ENCODE results near the gene BCAS1. TPM values are rescaled to one million over a fixed set of nuclear protein-coding genes. Genes with fewer than 3 reads are reported as not detected.
A peak's percentile ranks its signal among the peaks of the same experiment; 100 is the strongest.

BCAS1 gene
- total RNA-seq, 2 experiments from 2014 or later = 0.16 to 0.19 TPM

DNA sequence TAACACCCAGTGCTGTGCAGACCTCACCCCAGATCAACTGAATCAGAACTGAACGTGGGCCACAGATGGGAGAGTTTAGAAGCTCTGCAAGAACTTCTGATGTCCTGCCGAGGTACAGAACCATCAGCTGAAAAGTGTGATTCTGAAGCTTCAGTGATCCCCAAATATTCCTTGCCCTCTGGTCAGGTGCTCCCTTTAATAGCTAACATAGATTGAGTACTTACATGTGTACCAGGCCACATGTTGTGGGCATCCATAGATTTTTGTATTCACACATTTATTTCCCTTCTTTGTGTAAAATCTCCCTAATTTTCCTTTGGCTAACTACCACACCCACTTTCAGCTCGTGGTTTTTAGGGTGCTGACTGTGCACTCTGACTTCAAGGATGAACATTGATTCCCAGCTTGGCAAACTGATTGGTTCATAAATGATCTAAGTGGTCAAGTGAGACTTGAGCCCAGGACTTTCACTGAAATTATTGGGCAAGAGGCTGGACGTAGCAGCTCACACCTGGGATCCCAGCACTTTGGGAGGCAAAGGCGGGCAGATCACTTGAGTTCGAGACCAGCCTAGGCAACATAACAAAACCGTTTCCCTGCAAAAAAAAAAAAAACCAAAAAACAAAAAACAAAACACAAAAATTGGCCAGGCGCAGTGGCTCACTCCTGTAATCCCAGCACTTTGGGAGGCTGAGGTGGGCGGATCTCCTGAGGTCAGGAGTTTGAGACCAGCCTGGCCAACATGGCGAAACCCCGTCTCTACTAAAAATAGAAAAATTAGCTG is 162.2 kb downstream of the BCAS1 start:
- TF ChIP-seq, protein P1, sequence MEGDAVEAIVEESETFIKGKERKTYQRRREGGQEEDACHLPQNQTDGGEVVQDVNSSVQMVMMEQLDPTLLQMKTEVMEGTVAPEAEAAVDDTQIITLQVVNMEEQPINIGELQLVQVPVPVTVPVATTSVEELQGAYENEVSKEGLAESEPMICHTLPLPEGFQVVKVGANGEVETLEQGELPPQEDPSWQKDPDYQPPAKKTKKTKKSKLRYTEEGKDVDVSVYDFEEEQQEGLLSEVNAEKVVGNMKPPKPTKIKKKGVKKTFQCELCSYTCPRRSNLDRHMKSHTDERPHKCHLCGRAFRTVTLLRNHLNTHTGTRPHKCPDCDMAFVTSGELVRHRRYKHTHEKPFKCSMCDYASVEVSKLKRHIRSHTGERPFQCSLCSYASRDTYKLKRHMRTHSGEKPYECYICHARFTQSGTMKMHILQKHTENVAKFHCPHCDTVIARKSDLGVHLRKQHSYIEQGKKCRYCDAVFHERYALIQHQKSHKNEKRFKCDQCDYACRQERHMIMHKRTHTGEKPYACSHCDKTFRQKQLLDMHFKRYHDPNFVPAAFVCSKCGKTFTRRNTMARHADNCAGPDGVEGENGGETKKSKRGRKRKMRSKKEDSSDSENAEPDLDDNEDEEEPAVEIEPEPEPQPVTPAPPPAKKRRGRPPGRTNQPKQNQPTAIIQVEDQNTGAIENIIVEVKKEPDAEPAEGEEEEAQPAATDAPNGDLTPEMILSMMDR (conservative IDR thresholded peaks at IDR 0.05; ENCODE audit: low read length) = no peak
- TF ChIP-seq EZH2phosphoT487 (IDR thresholded peaks at IDR 0.05; ENCODE audit: borderline replicate concordance, low read depth, low read length) = no peak
- H4K20me1 ChIP-seq (ENCODE audit: insufficient read depth, low read length) = no peaks in the 10 kb centered on the region
- DNase-seq (ENCODE audit: low spot score) = peak; percentile 31
- peaks cover 19% of the 10 kb centered on the region for H3K9me3 ChIP-seq (ENCODE audit: low read length)
- no peaks in the 10 kb centered on the region for H3K79me2 ChIP-seq (ENCODE audit: insufficient read depth, low read depth, low read length)
- H3K9me2 ChIP-seq (ENCODE audit: insufficient read depth, low read length) = no peaks in the 10 kb centered on the region
- CTCF ChIA-PET (ENCODE audit: unreplicated experiment) = interaction anchor here (0.6 to 2.5 kb wide), 7 partner anchors 8 to 83 kb away, joined by 3 to 12 read pairs (median 4); no protein-coding TSS in a partner anchor
- H3K4me1 ChIP-seq (ENCODE audit: insufficient read depth, low read length, poor library complexity, severe bottlenecking) = peaks cover 58% of the 10 kb centered on the region
- peak overlapping the region; percentile 98 for H2AFZ ChIP-seq (ENCODE audit: low read length)
- POLR2A ChIA-PET = interaction anchor here (0.6 to 4.4 kb wide), 22 partner anchors 9 to 800 kb away, joined by 3 to 51 read pairs (median 5); no protein-coding TSS in a partner anchor
- H3K27ac ChIP-seq (ENCODE audit: low read depth, low read length, poor library complexity, severe bottlenecking) = peak overlapping the region; percentile 71
- H3K4me3 ChIP-seq (ENCODE audit: low read depth, low read length, poor library complexity, severe bottlenecking) = no peak overlapping the region
- intact Hi-C loops (cut with micrococcal nuclease; ENCODE audit: unreplicated experiment) = no loop called here
- H3K36me3 ChIP-seq (ENCODE audit: insufficient read depth, low read length) = peaks cover 6% of the 10 kb centered on the region; the same call in 1 of the 2 replicates
- H3K4me2 ChIP-seq (ENCODE audit: low read length) = peak overlapping the region; percentile 43
- no TSS peak for BruUV-seq (replicated peaks)

DNA sequence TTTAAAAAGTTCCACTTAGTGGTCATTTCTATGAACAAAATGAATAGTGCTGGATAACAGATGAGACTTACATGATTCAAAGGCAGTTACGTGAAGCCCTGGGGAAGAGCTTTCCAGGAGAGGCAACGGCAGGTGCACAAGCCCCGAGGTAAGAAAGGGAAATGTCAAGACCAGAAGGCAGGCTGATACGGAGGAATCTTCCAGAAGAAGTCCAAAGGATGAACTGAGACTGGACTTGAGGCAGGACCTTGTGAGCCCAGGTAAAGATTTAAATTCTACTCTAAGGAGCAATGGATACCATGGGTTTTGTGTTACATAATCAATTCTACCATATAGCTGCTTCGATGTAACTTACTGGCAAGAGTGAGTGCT is 164.6 kb downstream of the BCAS1 start:
- Histone ChIP-seq H3K36me3 (ENCODE audit: insufficient read depth, low read length) (peaks cover 6% of the 10 kb centered on the region; the same call in 1 of the 2 replicates), H2AFZ (ENCODE audit: low read length) (peak overlapping the region; percentile 98; the same call in 1 of the 2 replicates), H3K9me3 (ENCODE audit: low read length) (peaks cover 9% of the 10 kb centered on the region), H3K4me1 (ENCODE audit: insufficient read depth, low read length, poor library complexity, severe bottlenecking) (peaks cover 67% of the 10 kb centered on the region), H3K79me2 (ENCODE audit: insufficient read depth, low read depth, low read length) (no peaks in the 10 kb centered on the region), H3K27ac (ENCODE audit: low read depth, low read length, poor library complexity, severe bottlenecking) (no peak overlapping the region), H4K20me1 (ENCODE audit: insufficient read depth, low read length) (no peaks in the 10 kb centered on the region), H3K4me3 (ENCODE audit: low read depth, low read length, poor library complexity, severe bottlenecking) (no peak overlapping the region), H3K4me2 (ENCODE audit: low read length) (peak overlapping the region; percentile 70; the same call in 1 of the 2 replicates), H3K9me2 (ENCODE audit: insufficient read depth, low read length) (no peaks in the 10 kb centered on the region)
- CTCF ChIA-PET (ENCODE audit: unreplicated experiment) = interaction anchor here (1.7 kb wide), 1 partner anchor 11 kb away, joined by 7 read pairs; no protein-coding TSS in a partner anchor
- POLR2A ChIA-PET = interaction anchor here (0.6 to 4.4 kb wide), 7 partner anchors 9 to 140 kb away, joined by 3 to 29 read pairs (median 4); no protein-coding TSS in a partner anchor
- TF ChIP-seq EZH2phosphoT487 (IDR thresholded peaks at IDR 0.05; ENCODE audit: borderline replicate concordance, low read depth, low read length) = no peak
- TF ChIP-seq, protein P1 (conservative IDR thresholded peaks at IDR 0.05; ENCODE audit: low read length) = no peak
- BruUV-seq (replicated peaks) = no TSS peak
- intact Hi-C loops (cut with micrococcal nuclease; ENCODE audit: unreplicated experiment) = no loop called here
- no peak for DNase-seq (ENCODE audit: low spot score)
